Measurements from ENCODE around the gene PM20D2. TPM values are rescaled to one million over a fixed set of nuclear protein-coding genes. Genes with fewer than 3 reads are reported as not detected.

The PM20D2 gene
- polyA plus RNA-seq, 1 experiment = 6.5 TPM

- Histone ChIP-seq H3K9me3 (ENCODE audit: control insufficient read depth, insufficient read depth, low read length) (no peaks in the 10 kb centered on the region), H3K27me3 (ENCODE audit: control insufficient read depth, insufficient read depth, low read length) (no peaks in the 10 kb centered on the region), H3K4me3 (ENCODE audit: low read depth, low read length) (no peak overlapping the region), H3K27ac (ENCODE audit: low read depth, low read length) (no peak overlapping the region)
- CTCF ChIA-PET = no interaction called here
- POLR2A ChIA-PET = no interaction called here
- TF ChIP-seq, protein P1, sequence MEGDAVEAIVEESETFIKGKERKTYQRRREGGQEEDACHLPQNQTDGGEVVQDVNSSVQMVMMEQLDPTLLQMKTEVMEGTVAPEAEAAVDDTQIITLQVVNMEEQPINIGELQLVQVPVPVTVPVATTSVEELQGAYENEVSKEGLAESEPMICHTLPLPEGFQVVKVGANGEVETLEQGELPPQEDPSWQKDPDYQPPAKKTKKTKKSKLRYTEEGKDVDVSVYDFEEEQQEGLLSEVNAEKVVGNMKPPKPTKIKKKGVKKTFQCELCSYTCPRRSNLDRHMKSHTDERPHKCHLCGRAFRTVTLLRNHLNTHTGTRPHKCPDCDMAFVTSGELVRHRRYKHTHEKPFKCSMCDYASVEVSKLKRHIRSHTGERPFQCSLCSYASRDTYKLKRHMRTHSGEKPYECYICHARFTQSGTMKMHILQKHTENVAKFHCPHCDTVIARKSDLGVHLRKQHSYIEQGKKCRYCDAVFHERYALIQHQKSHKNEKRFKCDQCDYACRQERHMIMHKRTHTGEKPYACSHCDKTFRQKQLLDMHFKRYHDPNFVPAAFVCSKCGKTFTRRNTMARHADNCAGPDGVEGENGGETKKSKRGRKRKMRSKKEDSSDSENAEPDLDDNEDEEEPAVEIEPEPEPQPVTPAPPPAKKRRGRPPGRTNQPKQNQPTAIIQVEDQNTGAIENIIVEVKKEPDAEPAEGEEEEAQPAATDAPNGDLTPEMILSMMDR (IDR thresholded peaks at IDR 0.05; ENCODE audit: low read depth, low read length) = no peak
- no peak for DNase-seq (ENCODE audit: low read depth, low spot score)
Measured at GRCh38 chr6:89199579-89199978, 53.7 kb downstream of the PM20D2 start.

DNA sequence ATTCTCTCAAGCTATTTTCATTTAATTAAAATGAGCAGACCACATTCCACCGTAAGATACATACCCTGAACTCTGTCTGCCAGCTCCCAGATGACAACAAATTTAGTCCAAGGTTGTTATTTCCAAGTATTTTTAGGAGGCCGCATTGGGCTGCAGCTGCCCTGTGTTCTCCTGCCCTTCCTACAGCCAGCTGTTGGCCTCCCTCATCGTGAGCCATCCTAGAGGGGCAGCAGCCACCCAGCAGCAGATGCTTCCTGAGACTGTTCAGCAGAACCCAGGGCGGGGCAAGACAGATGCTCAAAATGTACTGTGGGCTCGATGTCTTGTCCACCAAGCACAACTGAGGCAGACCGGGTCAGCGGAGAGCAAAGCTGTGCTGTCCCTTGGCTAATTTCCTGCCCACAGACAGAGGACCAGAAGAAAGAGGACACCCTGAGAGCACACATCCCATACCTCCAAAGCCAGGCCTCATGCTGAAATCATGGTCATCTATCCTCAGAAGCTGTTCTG is 54.9 kb downstream of the PM20D2 start:
- Histone ChIP-seq H3K27ac (ENCODE audit: low read depth, low read length) (no peak overlapping the region), H3K27me3 (ENCODE audit: control insufficient read depth, insufficient read depth, low read length) (no peaks in the 10 kb centered on the region), H3K4me3 (ENCODE audit: low read depth, low read length) (no peak overlapping the region), H3K9me3 (ENCODE audit: control insufficient read depth, insufficient read depth, low read length) (no peaks in the 10 kb centered on the region)
- TF ChIP-seq, protein P1 (IDR thresholded peaks at IDR 0.05; ENCODE audit: low read depth, low read length) = no peak
- ChIA-PET CTCF (interaction anchor here (0.8 kb wide), 1 partner anchor 351 kb away, joined by 3 read pairs; no protein-coding TSS in a partner anchor), POLR2A (no interaction called here)
- DNase-seq (ENCODE audit: low read depth, low spot score) = no peak

DNA sequence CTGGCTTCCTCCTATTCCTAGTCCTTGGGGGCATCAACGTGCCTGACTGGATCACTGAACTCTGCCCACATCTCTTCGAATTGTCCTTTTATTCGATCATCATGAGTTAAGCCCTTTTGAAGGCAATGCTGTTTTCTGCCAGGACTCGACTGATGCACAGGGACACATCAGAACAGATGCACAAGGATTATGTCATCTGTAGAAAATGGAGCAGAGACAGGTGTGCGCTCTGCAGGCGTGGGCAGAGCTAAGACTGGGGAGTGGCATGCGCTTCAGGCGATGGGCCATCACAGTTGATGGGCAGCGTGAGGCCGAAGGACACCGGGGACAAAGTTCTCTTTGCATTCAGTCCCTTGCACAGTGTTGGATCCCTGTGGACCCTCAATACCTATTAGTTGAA is 58.2 kb downstream of the PM20D2 start:
- CTCF ChIA-PET = no interaction called here
- Histone ChIP-seq H3K4me3 (ENCODE audit: low read depth, low read length) (no peak overlapping the region), H3K27me3 (ENCODE audit: control insufficient read depth, insufficient read depth, low read length) (no peaks in the 10 kb centered on the region), H3K9me3 (ENCODE audit: control insufficient read depth, insufficient read depth, low read length) (no peaks in the 10 kb centered on the region), H3K27ac (ENCODE audit: low read depth, low read length) (no peak overlapping the region)
- DNase-seq (ENCODE audit: low read depth, low spot score) = no peak
- POLR2A ChIA-PET = no interaction called here
- TF ChIP-seq, protein P1 (IDR thresholded peaks at IDR 0.05; ENCODE audit: low read depth, low read length) = no peak

DNA sequence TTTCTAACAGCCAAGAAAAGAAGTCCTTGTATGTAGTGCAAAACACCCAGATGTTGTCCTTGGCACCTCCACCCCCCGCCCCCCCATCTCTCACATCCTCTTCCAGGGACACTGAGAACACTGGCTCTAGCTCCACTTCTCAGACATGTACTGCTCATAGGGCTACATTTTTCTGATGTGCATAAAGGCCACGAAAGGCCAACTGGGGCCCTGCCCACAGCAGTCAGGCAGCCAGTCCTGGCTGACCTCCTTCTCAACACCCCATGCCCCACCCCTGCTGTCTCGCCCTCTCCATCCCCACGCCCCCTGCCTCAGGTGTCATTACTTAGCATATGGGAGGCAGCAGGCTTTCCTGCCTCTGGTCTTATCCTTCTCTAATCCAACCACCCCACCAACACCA is 60.0 kb downstream of the PM20D2 start:
- Histone ChIP-seq H3K4me3 (ENCODE audit: low read depth, low read length) (no peak overlapping the region), H3K27ac (ENCODE audit: low read depth, low read length) (no peak overlapping the region), H3K9me3 (ENCODE audit: control insufficient read depth, insufficient read depth, low read length) (no peaks in the 10 kb centered on the region), H3K27me3 (ENCODE audit: control insufficient read depth, insufficient read depth, low read length) (no peaks in the 10 kb centered on the region)
- TF ChIP-seq, protein P1 (IDR thresholded peaks at IDR 0.05; ENCODE audit: low read depth, low read length) = no peak
- DNase-seq (ENCODE audit: low read depth, low spot score) = no peak
- CTCF ChIA-PET = no interaction called here
- POLR2A ChIA-PET = no interaction called here

- Histone ChIP-seq H3K27me3 (ENCODE audit: control insufficient read depth, insufficient read depth, low read length) (no peaks in the 10 kb centered on the region), H3K9me3 (ENCODE audit: control insufficient read depth, insufficient read depth, low read length) (no peaks in the 10 kb centered on the region), H3K4me3 (ENCODE audit: low read depth, low read length) (no peak overlapping the region), H3K27ac (ENCODE audit: low read depth, low read length) (no peak overlapping the region)
- TF ChIP-seq, protein P1 (IDR thresholded peaks at IDR 0.05; ENCODE audit: low read depth, low read length) = no peak
- CTCF ChIA-PET = no interaction called here
- no peak for DNase-seq (ENCODE audit: low read depth, low spot score)
- POLR2A ChIA-PET = no interaction called here
Measured at GRCh38 chr6:89208551-89208950, 62.7 kb downstream of the PM20D2 start.

Data from AG04450 (cell line).